Spinal cord (tissue), 10 donors: ENCODE data around the gene EEF2K. TPM values are rescaled to one million over a fixed set of nuclear protein-coding genes. Genes with fewer than 3 reads are reported as not detected.

Experiments
- DNase-seq, 6 donors: peaks; one replicate each; pipeline versions ENCODE4 v3.0.0 to v3.0.0-alpha.2; 2013 to 2015; ENCODE audit warnings: low spot score in 6 of 6, low read depth in 4 of 6
- H3K27ac ChIP-seq: one replicate; pipeline ENCODE4 v1.5.1; 2013; ENCODE audit warnings: low read depth, low read length, control low read depth
- H3K27me3 ChIP-seq: one replicate; pipeline ENCODE4 v1.6.1; 2013; ENCODE audit warnings: low read length; ENCODE audit not compliant: control insufficient read depth, insufficient read depth
- H3K36me3 ChIP-seq: one replicate; pipeline ENCODE4 v1.6.1; 2013; ENCODE audit warnings: low read length; ENCODE audit not compliant: control insufficient read depth, insufficient read depth
- H3K4me1 ChIP-seq: one replicate; pipeline ENCODE4 v1.6.1; 2013; ENCODE audit warnings: low read length; ENCODE audit not compliant: control insufficient read depth, insufficient read depth
- H3K4me3 ChIP-seq: one replicate; pipeline ENCODE4 v1.5.1; 2013; ENCODE audit warnings: low read depth, low read length, control low read depth
- H3K9me3 ChIP-seq: one replicate; pipeline ENCODE4 v1.6.1; 2013; ENCODE audit warnings: low read length; ENCODE audit not compliant: control insufficient read depth, insufficient read depth
- WGBS: methylation state at CpG from one replicate; pipeline ENCODE4 v1.1.5; 2013; ENCODE audit warnings: missing lambda C conversion rate; ENCODE audit not compliant: insufficient coverage; 5-methylcytosine and 5-hydroxymethylcytosine counted together
- polyA plus RNA-seq, 2 donors: library from polyadenylated mRNA; unstranded; fragments of 120-200 nt; gene quantifications; one replicate each; pipeline ENCODE4 v1.2.1, GENCODE V29; 2013; ENCODE audit not compliant: insufficient read length in 2 of 2
- total RNA-seq, 2 donors: library from RNA; depleted of rRNA in 1 of 2; stranded (reverse); fragments of 120-200 nt in 1 of 2; fragments of >200 nt in 1 of 2; gene quantifications; one replicate each; pipeline versions ENCODE4 v1.2.3 to v1.2.4, GENCODE V29; 2013 to 2014
- donor health status: healthy.

The EEF2K gene
- total and polyA plus RNA-seq, 4 donors = 15.4 to 30.4 (median 22.1) TPM

DNA sequence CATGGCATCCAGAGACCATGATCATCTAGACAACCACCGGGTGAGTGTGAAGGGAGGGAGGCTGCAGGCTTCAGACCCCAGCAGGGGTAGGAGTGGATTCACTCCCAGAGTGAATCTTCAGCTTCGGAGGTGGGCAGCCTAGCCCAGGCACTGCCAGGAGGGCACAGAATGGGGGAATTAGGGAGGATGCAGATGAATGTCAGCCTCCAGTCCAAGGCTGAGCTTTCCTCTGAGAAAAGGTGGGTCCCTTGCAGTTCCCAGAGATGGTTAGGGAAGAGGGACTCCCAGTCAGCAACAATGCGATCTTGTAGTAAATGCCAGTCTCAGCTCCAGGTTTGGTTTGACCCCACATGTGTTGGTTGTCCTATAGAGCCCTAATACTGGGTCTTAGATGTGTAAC, 54.4 kb downstream of the EEF2K start:
- no peaks in the 10 kb centered on the region for H3K9me3 ChIP-seq
- no peak for DNase-seq
- peaks cover 78% of the 10 kb centered on the region for H3K36me3 ChIP-seq
- no peaks in the 10 kb centered on the region for H3K4me1 ChIP-seq
- no peak overlapping the region for H3K27ac ChIP-seq
- H3K4me3 ChIP-seq = no peak overlapping the region
- 97% methylated on average over 2 of the region's 3 CpGs for WGBS
- H3K27me3 ChIP-seq = no peaks in the 10 kb centered on the region

DNA sequence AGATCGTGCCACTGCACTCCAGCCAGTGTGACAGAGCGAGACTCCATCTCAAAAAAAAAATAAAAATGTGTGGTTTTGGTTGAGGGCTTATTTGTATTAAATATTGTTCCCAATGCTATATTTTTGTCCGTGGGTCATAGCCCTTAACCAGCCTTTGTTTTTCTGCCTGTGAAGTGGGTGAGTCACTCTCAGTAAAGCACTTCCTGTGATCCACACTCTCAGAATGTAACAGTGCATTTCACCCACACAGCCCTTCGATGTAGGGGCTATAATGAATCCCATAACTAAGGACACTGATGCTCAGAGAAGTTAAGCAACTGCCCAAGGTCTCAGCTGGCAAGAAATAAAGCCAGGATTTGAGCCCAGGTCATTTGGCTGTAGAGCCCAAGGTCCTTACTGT, 56.4 kb downstream of the EEF2K start:
- no peaks in the 10 kb centered on the region for H3K27me3 ChIP-seq
- H3K36me3 ChIP-seq = peaks cover 80% of the 10 kb centered on the region
- H3K4me1 ChIP-seq = no peaks in the 10 kb centered on the region
- H3K4me3 ChIP-seq = no peak overlapping the region
- WGBS = 100% methylated on average over 1 of the region's 4 CpGs
- DNase-seq = no peak
- no peak overlapping the region for H3K27ac ChIP-seq
- H3K9me3 ChIP-seq = no peaks in the 10 kb centered on the region

DNA sequence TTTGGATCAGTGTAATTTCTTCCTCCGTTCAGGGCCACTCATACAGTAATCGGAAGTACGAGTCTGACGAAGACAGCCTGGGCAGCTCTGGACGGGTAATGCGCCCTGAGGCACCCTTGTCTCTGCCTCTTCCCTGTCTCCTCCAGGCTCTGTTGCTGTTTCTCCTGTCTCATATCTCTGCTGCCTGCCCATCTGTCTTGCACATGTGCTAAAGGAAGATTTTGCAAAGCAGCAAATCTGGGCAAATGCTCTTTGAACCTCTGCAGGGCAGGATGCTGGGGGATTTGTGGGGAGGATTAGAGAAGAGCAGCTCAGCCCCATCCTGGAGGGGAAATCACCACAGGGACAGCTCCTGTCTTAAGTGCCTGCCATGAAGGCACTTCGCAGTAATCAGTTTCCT, 58.7 kb downstream of the EEF2K start:
- peaks cover 86% of the 10 kb centered on the region for H3K36me3 ChIP-seq
- peak in 1 of 6 donors; percentile 7 for DNase-seq
- no peaks in the 10 kb centered on the region for H3K4me1 ChIP-seq
- WGBS = 83% methylated on average over 7 of the region's 7 CpGs
- no peaks in the 10 kb centered on the region for H3K9me3 ChIP-seq
- H3K27me3 ChIP-seq = no peaks in the 10 kb centered on the region
- no peak overlapping the region for H3K27ac ChIP-seq
- H3K4me3 ChIP-seq = no peak overlapping the region

DNA sequence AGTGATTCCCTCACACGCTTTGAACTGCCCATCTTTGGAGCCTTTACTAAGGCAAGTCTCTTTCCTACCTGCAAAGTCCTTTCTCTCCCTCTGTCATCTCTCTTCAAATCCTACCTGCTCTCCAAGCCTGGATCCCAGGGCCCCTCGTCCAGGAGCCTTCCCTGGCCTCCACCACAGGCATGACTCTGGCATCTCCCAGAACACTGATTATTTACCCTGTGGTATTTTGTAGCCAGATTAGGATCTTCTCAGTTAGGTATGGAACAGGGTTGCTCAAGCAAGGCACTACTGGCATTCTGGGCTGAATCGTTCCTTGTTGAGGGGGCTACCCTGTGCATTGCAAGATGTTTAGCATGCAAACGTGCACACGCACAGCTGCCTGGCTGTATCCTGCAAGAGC, 59.3 kb downstream of the EEF2K start:
- Histone ChIP-seq H3K36me3 (peaks cover 87% of the 10 kb centered on the region), H3K27me3 (no peaks in the 10 kb centered on the region)
- WGBS = 76% methylated on average over 2 of the region's 5 CpGs

DNA sequence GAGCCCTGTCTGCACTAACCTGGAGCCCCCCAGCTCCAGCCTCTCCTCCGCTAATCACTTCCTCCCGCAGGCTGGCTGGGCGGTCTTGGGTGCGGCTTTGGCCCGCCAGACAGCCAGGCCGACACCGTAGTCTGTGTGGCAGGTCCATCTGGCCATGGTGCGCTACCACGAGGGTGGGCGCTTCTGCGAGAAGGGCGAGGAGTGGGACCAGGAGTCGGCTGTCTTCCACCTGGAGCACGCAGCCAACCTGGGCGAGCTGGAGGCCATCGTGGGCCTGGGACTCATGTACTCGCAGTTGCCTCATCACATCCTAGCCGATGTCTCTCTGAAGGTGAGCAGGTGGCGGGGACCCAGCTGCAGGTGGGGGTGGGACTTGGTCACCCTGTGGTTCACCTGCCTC, 60.5 kb downstream of the EEF2K start:
- H3K27ac ChIP-seq = no peak overlapping the region
- H3K36me3 ChIP-seq = peaks cover 82% of the 10 kb centered on the region
- no peaks in the 10 kb centered on the region for H3K27me3 ChIP-seq
- H3K4me3 ChIP-seq = no peak overlapping the region
- H3K9me3 ChIP-seq = no peaks in the 10 kb centered on the region
- DNase-seq = no peak
- H3K4me1 ChIP-seq = no peaks in the 10 kb centered on the region
- 97% methylated on average over 18 of the region's 19 CpGs for WGBS

More for the DNA sequence above, 59.3 kb downstream of the EEF2K start:
- H3K27ac ChIP-seq = no peak overlapping the region
- DNase-seq = no peak
- H3K9me3 ChIP-seq = no peaks in the 10 kb centered on the region
- H3K4me1 ChIP-seq = no peaks in the 10 kb centered on the region
- no peak overlapping the region for H3K4me3 ChIP-seq

- Histone ChIP-seq H3K27ac (no peak overlapping the region), H3K36me3 (peaks cover 74% of the 10 kb centered on the region), H3K4me3 (no peak overlapping the region), H3K27me3 (no peaks in the 10 kb centered on the region), H3K9me3 (no peaks in the 10 kb centered on the region), H3K4me1 (peaks cover 3% of the 10 kb centered on the region)
- DNase-seq = no peak
- WGBS = 90% methylated on average over 2 of the region's 8 CpGs
Measured at GRCh38 chr16:22267764-22268163, 61.7 kb downstream of the EEF2K start.

GRCh38 chr16:22270525-22270924, 64.4 kb downstream of the EEF2K start:
- WGBS = 100% methylated on average over 1 of the region's 3 CpGs
- peaks cover 17% of the 10 kb centered on the region for H3K4me1 ChIP-seq
- no peak overlapping the region for H3K4me3 ChIP-seq
- H3K27ac ChIP-seq = no peak overlapping the region
- no peak for DNase-seq
- H3K36me3 ChIP-seq = peaks cover 67% of the 10 kb centered on the region
- no peaks in the 10 kb centered on the region for H3K9me3 ChIP-seq
- no peaks in the 10 kb centered on the region for H3K27me3 ChIP-seq

DNA sequence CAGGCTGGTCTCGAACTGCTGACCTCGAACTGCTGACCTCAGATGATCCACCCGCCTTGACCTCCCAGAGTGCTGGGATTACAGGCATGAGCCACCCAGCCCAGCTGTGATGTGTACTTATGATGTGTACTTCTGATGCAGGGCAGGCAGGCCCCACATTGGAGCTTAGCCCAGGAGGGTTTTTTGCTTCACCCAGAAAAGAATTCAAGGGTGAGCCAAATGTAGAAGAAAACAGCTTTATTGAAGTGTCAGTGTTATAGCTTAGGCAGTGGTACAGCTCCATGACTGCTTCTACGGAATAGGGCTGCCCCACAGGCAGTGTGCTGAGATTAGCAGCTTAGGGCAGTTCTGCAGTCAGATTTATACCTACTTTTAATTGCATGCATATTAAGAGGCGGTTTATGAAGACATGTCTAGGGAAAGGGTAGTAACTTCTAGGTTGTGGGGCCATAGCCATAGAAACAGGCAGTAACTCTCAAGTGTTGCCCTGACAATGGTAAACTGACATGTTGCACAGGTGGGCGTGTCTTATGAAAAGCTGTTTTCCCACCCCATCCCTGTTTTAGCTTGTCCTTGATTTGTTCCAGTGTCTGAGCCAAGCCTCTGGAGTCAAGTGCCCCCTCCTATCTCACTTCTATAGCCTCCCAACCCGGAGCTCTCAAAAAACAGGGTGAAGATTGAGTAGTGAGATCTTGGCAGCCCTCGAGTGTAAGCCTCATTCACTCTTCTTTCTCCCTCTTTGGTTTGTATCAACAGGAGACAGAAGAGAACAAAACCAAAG, 67.0 kb downstream of the EEF2K start:
- Histone ChIP-seq H3K4me1 (peaks cover 17% of the 10 kb centered on the region), H3K4me3 (no peak overlapping the region), H3K27ac (peak overlapping the region; percentile 40), H3K27me3 (no peaks in the 10 kb centered on the region), H3K36me3 (peaks cover 57% of the 10 kb centered on the region), H3K9me3 (no peaks in the 10 kb centered on the region)
- peak; percentile 26 to 77 (median 46) for DNase-seq
- 57% methylated on average over 5 of the region's 8 CpGs for WGBS

DNA sequence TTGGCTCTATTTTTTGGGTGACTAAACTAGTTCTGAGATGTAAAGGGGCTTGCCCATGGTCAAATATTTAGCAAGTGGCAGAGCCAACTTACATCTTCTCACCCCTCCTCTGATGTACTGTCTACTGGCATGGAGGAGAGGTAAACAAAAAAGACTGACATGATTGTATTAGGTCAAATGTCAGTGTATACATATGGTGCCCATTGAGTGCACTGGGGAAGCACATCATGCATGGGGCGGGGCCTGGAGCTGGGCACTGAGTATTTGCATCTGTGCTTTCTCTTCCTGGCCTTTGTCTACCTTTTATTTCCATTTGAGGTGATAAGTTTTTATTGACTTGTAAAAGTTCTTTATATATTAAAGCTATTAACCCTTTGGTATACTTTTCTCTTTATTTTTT, 68.8 kb downstream of the EEF2K start:
- Histone ChIP-seq H3K4me1 (peaks cover 17% of the 10 kb centered on the region), H3K27ac (no peak overlapping the region), H3K9me3 (no peaks in the 10 kb centered on the region), H3K4me3 (no peak overlapping the region), H3K36me3 (peaks cover 50% of the 10 kb centered on the region), H3K27me3 (no peaks in the 10 kb centered on the region)
- no peak for DNase-seq
- WGBS = no CpG with 5 or more reads among the region's 1 CpG
